ENCODE measurements around the gene ZFAND2B. TPM values are rescaled to one million over a fixed set of nuclear protein-coding genes. Genes with fewer than 3 reads are reported as not detected.

The ZFAND2B gene
- total RNA-seq, 1 experiment from 2014 or later, result 31.4 TPM

GRCh38 chr2:219179601-219180465 is 26.7 kb upstream of the ZFAND2B start (continued):
- TF ChIP-seq ZBTB33 (IDR thresholded peaks at IDR 0.05; ENCODE audit: extremely low read depth, insufficient replicate concordance, low read length) (no peak), EZH2phosphoT487 (IDR thresholded peaks at IDR 0.05; ENCODE audit: borderline replicate concordance) (no peak), ZNF274 (IDR thresholded peaks at IDR 0.05; ENCODE audit: low read depth, low read length) (no peak)

GRCh38 chr2:219180961-219181360 is 25.6 kb upstream of the ZFAND2B start:
- Histone ChIP-seq H3K4me2 (ENCODE audit: low read length) (no peak overlapping the region), H3K9me2 (ENCODE audit: insufficient read depth) (no peaks in the 10 kb centered on the region), H3K79me2 (ENCODE audit: insufficient read depth, low read length) (peaks cover 19% of the 10 kb centered on the region), H3K27ac (ENCODE audit: low read depth, low read length) (no peak overlapping the region), H3K4me1 (ENCODE audit: control insufficient read depth in 1 of 2, insufficient read depth in 2 of 2, low read length in 2 of 2) (peaks cover 5 to 22% of the 10 kb centered on the region in 2 experiments; a peak in 3 of 4 replicates), H3K4me3 (replicated peaks in 1 of 2; ENCODE audit: low read depth in 1 of 2, low read length in 2 of 2) (no peak overlapping the region), H2AFZ (ENCODE audit: low read depth, low read length, poor library complexity, severe bottlenecking) (no peak overlapping the region), H3K9me3 (ENCODE audit: control insufficient read depth in 1 of 2, insufficient read depth in 1 of 2, low read depth in 1 of 2, low read length in 2 of 2) (no peaks in the 10 kb centered on the region), H3K36me3 (ENCODE audit: control insufficient read depth in 1 of 2, insufficient read depth in 2 of 2, low read length in 2 of 2) (peaks cover 13 to 17% of the 10 kb centered on the region in 2 experiments; a peak in 3 of 4 replicates), H3K27me3 (ENCODE audit: insufficient read depth, low read length) (no peaks in the 10 kb centered on the region), H3K9ac (ENCODE audit: low read length) (no peak overlapping the region), H4K20me1 (ENCODE audit: insufficient read depth) (no peaks in the 10 kb centered on the region)
- ChIA-PET RAD21 (ENCODE audit: low non-redundant PET in 1 of 2, low total read pairs in 2 of 2, uncharacterized antibody in 2 of 2, unreplicated experiment in 2 of 2) (no interaction called here), POLR2A (no interaction called here), CTCF (no interaction called here)
- TF ChIP-seq YY1 (IDR thresholded peaks at IDR 0.05; ENCODE audit: extremely low read depth, insufficient replicate concordance, low read depth, low read length) (no peak), CBX3 (IDR thresholded peaks at IDR 0.05; ENCODE audit: low read depth) (no peak), EGR1 (IDR thresholded peaks at IDR 0.05; ENCODE audit: low read depth) (no peak), ATF3 (IDR thresholded peaks at IDR 0.05) (no peak), CEBPB (IDR thresholded peaks at IDR 0.05; ENCODE audit: low read depth) (no peak), JUND (IDR thresholded peaks at IDR 0.05) (no peak), ZNF274 (IDR thresholded peaks at IDR 0.05; ENCODE audit: low read depth, low read length) (no peak)
- DNase-seq (ENCODE audit: low read depth, low spot score) (no peak), ATAC-seq (no peak)
- intact Hi-C loops (cut with micrococcal nuclease), result no loop called here
- no TSS peak for BruUV-seq (replicated peaks)
